B cell (primary cell): Measurements from ENCODE around the gene PRLR.

Experiments
- EZH2 ChIP-seq: IDR thresholded peaks from 2 replicates; pipeline ENCODE4 v1.6.1; 2012; ENCODE audit warnings: borderline replicate concordance, low read depth, mild to moderate bottlenecking, moderate library complexity, low read length; ENCODE audit not compliant: insufficient read depth, poor library complexity, severe bottlenecking
- TF ChIP-seq, protein P1 (sequence below): fragments of 200-600 bp; IDR thresholded peaks from one replicate; pipeline ENCODE4 v1.8.0; 2022; ENCODE audit warnings: antibody characterized with exemption, mild to moderate bottlenecking

DNA sequence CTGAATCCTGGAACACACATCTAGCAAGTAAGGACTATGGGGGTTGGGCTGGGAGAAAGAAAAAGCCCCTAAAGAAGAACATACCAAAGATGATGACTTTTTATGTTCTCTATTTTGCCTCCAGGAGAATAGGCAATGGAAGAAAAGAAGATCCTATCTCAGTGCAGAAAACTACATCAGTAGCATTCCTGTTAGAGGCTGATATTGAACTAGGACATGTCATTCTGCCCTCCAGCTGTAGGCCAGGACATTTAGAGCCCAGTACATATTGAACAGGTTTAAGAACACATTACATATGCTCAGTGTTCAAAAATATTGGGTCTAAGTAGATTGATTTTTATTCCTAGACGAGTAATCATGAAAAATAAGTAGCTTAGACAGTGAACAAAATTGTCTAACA, 24.7 kb downstream of the PRLR start:
- TF ChIP-seq EZH2 = no peak
- TF ChIP-seq, protein P1, sequence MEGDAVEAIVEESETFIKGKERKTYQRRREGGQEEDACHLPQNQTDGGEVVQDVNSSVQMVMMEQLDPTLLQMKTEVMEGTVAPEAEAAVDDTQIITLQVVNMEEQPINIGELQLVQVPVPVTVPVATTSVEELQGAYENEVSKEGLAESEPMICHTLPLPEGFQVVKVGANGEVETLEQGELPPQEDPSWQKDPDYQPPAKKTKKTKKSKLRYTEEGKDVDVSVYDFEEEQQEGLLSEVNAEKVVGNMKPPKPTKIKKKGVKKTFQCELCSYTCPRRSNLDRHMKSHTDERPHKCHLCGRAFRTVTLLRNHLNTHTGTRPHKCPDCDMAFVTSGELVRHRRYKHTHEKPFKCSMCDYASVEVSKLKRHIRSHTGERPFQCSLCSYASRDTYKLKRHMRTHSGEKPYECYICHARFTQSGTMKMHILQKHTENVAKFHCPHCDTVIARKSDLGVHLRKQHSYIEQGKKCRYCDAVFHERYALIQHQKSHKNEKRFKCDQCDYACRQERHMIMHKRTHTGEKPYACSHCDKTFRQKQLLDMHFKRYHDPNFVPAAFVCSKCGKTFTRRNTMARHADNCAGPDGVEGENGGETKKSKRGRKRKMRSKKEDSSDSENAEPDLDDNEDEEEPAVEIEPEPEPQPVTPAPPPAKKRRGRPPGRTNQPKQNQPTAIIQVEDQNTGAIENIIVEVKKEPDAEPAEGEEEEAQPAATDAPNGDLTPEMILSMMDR = no peak
